HL-60/S4 treated with phorbol 12-myristate 13-acetate at 8.2 ng/mL for 4 days and 3 days (cell line): ENCODE results near the gene PPT1.
"Not testable (repeated sequence)": the region's sequence is repeated elsewhere in the genome, so short reads cannot be mapped to it uniquely, and the experiment has no call there.

Experiments
- in situ Hi-C: fragments of 300-500 bp; cut with MboI; formaldehyde crosslinking; loops from 2 replicates; pipeline ENCODE4 v1.15.0; 2022; ENCODE audit warnings: low sequenced_read_pairs

PPT1 gene

GRCh38 chr1:40092706-40093639 is 4.1 kb downstream of the PPT1 start:
- in situ Hi-C loops = no loop called here

DNA sequence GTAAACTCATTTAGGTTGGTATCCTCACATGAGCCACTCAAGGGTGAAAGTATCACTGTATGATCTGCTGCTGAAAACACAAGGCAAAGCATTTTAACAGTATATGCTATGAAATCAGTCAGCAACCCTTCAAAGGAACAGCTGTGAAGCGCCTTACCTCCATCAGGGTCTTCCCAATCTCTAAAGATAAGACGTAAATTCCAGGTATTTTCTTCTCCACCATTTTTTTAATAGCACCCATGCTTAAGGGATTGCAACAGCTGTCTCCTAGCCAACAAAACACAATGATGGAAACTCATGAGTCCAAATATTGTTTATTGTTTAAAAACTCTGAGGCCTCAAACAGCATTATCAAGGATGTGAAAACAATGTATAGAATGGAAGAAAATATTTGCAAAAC is 4.8 kb downstream of the PPT1 start:
- in situ Hi-C loops = no loop called here

GRCh38 chr1:40090652-40091355 is 6.2 kb downstream of the PPT1 start:
- in situ Hi-C loops = no loop called here

GRCh38 chr1:40084750-40085149 is 12.3 kb downstream of the PPT1 start:
- in situ Hi-C loops = not testable (repeated sequence)

DNA sequence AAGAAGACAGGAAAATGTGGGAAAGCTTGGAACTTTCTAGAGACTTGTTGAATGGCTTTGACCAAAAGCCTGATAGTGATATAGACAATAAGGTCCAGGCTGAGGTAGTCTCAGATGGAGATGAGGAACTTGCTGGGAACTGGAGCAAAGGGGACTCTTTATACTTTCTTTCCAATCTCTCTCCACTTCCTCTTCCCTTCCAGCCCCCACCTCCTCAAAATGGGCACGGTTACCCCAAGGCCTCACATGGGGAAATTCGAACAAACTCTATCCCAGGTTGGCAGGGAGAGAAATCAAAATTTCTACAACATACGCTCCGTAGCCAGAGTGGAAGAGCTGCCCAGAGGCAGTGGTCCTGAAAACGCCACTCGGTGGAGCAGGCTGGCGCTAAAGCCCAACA is 15.2 kb downstream of the PPT1 start:
- in situ Hi-C loops = no loop called here

GRCh38 chr1:40079774-40080400 is 17.2 kb downstream of the PPT1 start:
- in situ Hi-C loops = no loop called here

- in situ Hi-C loops = no loop called here
Measured at GRCh38 chr1:40078512-40079333, 18.3 kb downstream of the PPT1 start.

DNA sequence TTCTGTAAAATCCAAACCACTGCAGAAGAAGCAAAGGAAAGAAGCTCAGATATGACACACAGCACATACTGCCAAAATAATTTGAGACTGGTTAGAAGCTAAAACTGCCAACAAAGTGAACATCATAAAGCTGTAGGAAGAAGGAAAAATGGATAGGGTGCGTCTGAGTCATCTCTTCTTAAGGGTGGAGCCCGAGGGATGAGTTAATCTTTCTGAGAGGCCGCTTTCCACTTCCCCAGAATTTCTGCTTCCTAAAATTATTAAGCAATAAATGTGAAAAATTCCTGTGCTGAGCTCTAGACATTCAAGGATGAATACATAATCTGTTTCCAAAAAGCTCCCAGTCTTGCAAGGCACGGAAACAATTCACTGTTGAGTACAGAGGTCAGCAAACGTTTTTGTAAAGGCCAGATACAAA is 20.1 kb downstream of the PPT1 start:
- in situ Hi-C loops = no loop called here

DNA sequence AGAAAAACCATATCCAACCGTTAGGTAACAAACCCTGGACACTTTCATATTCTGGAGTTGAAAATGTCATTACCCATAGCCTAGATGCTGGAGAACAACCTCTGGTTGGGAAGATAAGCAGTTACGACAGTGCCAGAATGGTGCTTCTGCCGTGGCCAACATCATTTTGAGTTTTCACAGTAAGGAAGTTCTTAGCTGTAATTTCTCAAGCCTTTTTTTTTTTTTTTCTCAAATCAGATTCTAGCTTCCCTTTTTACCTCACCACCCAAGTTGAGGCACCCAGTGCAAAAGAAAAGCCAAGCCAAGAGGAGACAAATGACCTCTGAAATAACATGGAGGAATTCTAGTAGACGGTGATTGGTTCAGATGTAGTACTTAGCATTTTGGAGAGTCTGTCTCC is 21.8 kb downstream of the PPT1 start:
- in situ Hi-C loops = no loop called here

DNA sequence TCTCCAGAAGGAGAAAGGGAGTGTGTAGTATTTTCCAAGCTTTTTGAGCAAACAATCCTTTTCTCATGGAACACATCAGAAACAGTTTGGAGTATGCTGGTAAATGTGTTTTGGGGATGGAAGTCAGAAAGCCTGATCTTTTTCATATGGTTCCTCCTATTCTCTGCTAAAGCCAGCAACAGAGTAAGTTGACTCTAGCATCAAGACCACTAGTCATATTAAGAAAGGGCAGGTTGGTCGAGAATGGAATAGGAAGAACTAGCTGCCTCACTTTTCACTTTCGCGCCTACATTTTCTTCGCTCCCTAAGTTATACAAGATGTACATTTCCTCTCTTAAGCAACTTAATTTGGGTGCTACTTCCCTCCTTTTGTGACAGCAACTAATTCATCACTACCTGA is 24.0 kb downstream of the PPT1 start:
- in situ Hi-C loops = no loop called here

GRCh38 chr1:40072142-40072541 is 24.9 kb downstream of the PPT1 start:
- in situ Hi-C loops = no loop called here

GRCh38 chr1:40067851-40068250 is 29.2 kb downstream of the PPT1 start:
- in situ Hi-C loops = no loop called here

- in situ Hi-C loops = no loop called here
Measured at GRCh38 chr1:40067023-40067422, 30.0 kb downstream of the PPT1 start.

DNA sequence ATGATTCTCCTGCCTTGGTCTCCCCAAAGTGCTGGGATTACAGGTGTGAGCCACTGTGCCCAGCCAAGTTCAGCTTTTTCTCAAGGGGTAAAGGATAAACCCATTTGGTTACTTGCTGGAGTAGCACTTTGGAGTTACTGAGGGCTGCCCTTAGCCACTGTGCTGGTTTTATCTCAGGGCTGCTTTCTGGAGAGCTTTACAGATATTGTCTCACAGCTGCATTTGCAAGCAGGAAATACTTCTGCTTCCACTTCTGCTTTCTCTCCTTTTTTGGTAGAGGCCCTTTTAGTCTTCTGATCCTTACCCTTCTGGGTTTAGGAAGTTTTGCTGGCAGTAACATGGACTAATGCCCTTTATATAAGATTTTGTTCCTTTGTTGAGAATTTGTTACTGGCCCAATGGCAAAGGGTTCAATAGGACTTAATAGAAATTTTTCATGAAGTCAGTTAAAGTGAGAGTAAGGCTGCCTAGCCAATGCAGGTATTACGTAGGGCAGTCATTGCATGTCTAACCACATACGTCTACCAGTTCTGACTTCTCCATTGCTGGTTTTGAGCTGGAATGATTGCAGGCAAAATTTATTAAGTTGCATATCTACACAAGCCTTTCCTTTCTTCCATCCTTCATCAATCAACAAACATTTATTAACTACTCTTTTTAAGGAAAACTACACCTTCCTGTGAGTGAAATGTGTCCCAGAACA is 32.1 kb downstream of the PPT1 start:
- in situ Hi-C loops = no loop called here

DNA sequence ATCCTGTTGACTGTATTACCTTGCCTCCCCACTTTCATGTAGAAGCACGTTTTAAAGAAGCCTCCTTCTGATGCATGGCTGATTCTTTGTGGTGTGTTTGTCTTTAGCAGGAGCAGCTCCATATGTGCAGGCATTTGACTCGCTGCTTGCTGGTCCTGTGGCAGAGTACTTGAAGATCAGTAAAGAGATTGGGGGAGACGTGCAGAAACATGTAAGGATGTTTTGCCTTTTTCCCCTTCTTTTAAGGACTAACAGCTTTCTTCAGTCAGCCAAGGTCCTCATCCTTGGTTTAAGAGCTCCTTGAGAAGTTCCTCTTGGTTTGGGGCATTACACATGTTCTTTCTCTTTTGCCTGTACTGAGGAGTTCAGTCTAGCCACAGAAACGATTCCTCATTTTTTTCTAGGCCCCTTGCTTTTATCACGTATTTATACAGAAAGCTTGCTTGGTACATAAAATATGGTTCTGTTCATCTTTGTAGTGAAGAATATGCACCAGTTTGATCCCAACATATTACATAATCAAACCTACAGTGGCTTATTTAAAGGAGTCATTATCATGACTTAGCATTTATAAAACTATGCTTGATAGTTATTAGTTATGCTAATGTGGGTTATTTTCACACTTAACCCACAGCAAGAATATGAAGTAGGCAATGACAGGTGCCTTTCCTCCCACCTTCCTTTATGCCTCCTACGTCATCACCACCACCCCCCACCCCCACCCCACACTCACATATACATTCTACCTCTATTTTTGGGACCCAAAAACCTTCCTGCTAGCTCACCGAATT is 36.9 kb downstream of the PPT1 start:
- in situ Hi-C loops = no loop called here

GRCh38 chr1:40059338-40059959 is 37.6 kb downstream of the PPT1 start:
- in situ Hi-C loops = no loop called here

GRCh38 chr1:40058453-40059337 is 38.4 kb downstream of the PPT1 start:
- in situ Hi-C loops = no loop called here

DNA sequence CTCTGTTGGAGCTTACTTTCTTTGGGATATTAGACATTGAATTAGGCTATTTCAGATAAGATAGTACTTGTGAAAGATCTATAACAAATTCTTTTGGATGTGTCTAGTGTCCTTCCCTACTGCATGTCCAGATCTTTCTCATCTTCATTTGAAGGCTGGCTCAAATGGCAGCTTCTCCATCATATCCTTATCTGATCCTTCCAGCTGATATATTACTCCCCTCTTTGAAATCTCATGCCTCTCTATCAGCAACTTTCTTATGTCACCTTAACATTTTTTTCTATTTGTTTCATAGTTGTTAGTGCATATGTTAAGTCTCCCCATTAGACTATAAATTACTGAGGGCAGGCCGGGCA is 39.0 kb downstream of the PPT1 start:
- in situ Hi-C loops = no loop called here
